Measurements from ENCODE around the gene ZC2HC1B. TPM values are rescaled to one million over a fixed set of nuclear protein-coding genes. Genes with fewer than 3 reads are reported as not detected.
"Not testable (repeated sequence)": the region's sequence is repeated elsewhere in the genome, so short reads cannot be mapped to it uniquely, and the experiment has no call there.

ZC2HC1B gene
- total and polyA plus RNA-seq, 10 donors, result 0.17 to 0.85 (median 0.30) TPM; not detected in 5

DNA sequence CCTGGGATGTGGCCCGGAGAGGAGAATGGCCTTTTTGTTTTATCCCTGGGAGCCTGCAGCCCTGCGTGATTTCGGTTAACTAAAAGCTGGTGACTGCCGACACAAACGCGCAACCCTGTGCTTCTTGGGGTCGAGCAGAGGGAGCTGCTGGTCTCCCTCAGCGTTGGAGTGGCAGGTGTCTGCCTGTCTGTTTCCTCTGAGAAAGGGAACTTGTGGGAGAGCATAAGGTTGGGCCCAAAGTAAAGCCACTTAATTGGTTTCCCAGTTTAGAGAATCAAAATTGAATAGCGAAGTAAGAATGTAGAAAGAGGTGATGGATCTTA is 20.6 kb upstream of the ZC2HC1B start:
- no peaks in the 10 kb centered on the region for H3K9me3 ChIP-seq
- peaks cover 0 to 43% (median 38%) of the 10 kb centered on the region in 6 donors for H3K36me3 ChIP-seq
- intact Hi-C loops (cut with DNase I; ENCODE audit: low total_unique reads), result loop anchor here (5.0 to 10.0 kb wide), 2 partner anchors 166 to 171 kb away; partner anchors contain the start of gene PHACTR2
- peak overlapping the region; percentile 67 to 96 (median 82) for H3K4me3 ChIP-seq
- peak overlapping the region; percentile 81 to 96 (median 93) for H3K27ac ChIP-seq
- DNase-seq, result no peak
- H3K4me1 ChIP-seq, result peaks cover 8 to 36% (median 26%) of the 10 kb centered on the region in 6 donors
- 0 to 1% (median 0%) methylated on average over 8 to 9 of the region's 9 CpGs for WGBS, 5 donors
- no peaks in the 10 kb centered on the region for H3K27me3 ChIP-seq (replicated peaks in 1 of 7)
- TF ChIP-seq POLR2A (IDR thresholded peaks at IDR 0.05), result no peak
- no peak for TF ChIP-seq POLR2AphosphoS5 (IDR thresholded peaks at IDR 0.05)
- TF ChIP-seq, protein P1, sequence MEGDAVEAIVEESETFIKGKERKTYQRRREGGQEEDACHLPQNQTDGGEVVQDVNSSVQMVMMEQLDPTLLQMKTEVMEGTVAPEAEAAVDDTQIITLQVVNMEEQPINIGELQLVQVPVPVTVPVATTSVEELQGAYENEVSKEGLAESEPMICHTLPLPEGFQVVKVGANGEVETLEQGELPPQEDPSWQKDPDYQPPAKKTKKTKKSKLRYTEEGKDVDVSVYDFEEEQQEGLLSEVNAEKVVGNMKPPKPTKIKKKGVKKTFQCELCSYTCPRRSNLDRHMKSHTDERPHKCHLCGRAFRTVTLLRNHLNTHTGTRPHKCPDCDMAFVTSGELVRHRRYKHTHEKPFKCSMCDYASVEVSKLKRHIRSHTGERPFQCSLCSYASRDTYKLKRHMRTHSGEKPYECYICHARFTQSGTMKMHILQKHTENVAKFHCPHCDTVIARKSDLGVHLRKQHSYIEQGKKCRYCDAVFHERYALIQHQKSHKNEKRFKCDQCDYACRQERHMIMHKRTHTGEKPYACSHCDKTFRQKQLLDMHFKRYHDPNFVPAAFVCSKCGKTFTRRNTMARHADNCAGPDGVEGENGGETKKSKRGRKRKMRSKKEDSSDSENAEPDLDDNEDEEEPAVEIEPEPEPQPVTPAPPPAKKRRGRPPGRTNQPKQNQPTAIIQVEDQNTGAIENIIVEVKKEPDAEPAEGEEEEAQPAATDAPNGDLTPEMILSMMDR (IDR thresholded peaks at IDR 0.05 in 8 of 11, conservative IDR thresholded peaks at IDR 0.05 in 3 of 11), result no peak

DNA sequence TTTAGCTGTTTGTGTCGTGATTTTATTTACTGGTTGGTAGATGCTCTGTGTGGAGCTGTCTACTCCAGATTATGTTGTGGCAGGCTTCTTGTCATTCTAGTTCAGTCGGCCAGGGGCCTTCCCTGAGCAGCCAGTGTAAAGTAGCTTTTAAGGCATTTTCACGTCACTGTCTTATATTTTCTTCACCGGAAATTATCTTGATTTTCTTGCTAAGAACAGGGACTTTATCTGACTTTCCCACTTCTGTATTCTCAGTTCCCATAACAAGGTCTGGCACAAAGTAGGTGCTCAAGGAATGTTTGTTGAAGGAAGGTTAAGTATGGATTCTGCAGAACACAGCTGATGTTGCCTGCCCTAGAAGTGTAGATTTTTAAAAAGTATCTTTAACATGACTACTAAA is 20.3 kb upstream of the ZC2HC1B start:
- Histone ChIP-seq H3K4me1 (peaks cover 8 to 36% (median 26%) of the 10 kb centered on the region in 6 donors), H3K9me3 (no peaks in the 10 kb centered on the region), H3K27me3 (replicated peaks in 1 of 7) (no peaks in the 10 kb centered on the region), H3K4me3 (peak overlapping the region; percentile 67 to 96 (median 82)), H3K36me3 (peaks cover 0 to 46% (median 42%) of the 10 kb centered on the region in 6 donors), H3K27ac (peak overlapping the region in 6 of 8 donors; percentile 89 to 96 (median 93))
- WGBS, 5 donors, result 7 to 12% (median 8%) methylated on average over 4 of the region's 4 CpGs
- TF ChIP-seq, protein P1 (IDR thresholded peaks at IDR 0.05 in 8 of 11, conservative IDR thresholded peaks at IDR 0.05 in 3 of 11), result no peak
- TF ChIP-seq POLR2AphosphoS5 (IDR thresholded peaks at IDR 0.05), result no peak
- DNase-seq, result no peak
- intact Hi-C loops (cut with DNase I; ENCODE audit: low total_unique reads), result loop anchor here (5.0 to 10.0 kb wide), 2 partner anchors 167 to 171 kb away; partner anchors contain the start of gene PHACTR2

DNA sequence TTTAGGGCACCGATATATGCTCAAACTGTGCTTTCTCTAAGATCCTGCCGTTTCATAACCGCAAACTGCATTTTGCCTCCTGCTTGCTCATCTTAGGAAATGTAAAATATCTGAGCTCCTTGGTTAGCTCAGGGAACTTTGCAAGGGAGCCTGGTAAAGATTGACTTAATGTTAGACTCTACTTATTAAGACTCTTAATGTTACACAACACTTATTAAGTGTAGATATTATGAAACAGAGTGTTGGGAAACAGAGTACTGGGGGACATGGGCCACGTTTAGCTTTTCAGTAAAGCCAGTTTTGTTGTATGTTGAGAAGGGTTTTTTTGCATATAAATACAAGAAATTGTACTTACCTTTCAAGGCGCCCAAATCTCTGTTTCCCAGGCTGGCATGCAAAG is 19.2 kb upstream of the ZC2HC1B start:
- Histone ChIP-seq H3K27me3 (replicated peaks in 1 of 7) (no peaks in the 10 kb centered on the region), H3K9me3 (no peaks in the 10 kb centered on the region), H3K4me3 (no peak overlapping the region), H3K4me1 (peaks cover 8 to 36% (median 26%) of the 10 kb centered on the region in 6 donors), H3K36me3 (peaks cover 0 to 57% (median 52%) of the 10 kb centered on the region in 6 donors), H3K27ac (no peak overlapping the region)
- WGBS, 5 donors, result 61 to 95% (median 80%) methylated on average over 5 of the region's 5 CpGs
- intact Hi-C loops (cut with DNase I; ENCODE audit: low total_unique reads), result loop anchor here (10.0 kb wide), 1 partner anchor 170 kb away; no protein-coding TSS in a partner anchor
- no peak for DNase-seq
- TF ChIP-seq POLR2A (IDR thresholded peaks at IDR 0.05) (no peak), POLR2AphosphoS5 (IDR thresholded peaks at IDR 0.05) (no peak)
- TF ChIP-seq, protein P1 (IDR thresholded peaks at IDR 0.05 in 8 of 11, conservative IDR thresholded peaks at IDR 0.05 in 3 of 11), result no peak

DNA sequence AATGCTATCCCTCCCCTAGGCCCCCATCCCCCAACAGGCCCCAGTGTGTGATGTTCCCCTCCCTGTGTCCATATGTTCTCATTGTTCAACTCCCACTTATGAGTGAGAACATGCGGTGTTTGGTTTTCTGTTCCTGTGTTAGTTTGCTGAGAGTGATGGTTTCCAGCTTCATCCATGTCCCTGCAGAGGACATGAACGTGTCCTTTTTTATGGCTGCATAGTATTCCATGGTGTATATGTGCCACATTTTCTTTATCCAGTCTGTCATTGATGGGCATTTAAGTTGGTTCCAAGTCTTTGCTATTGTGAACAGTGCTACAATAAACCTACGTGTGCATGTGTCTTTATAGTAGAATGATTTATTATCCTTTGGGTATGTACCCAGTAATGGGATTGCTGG is 12.6 kb upstream of the ZC2HC1B start:
- intact Hi-C loops (cut with DNase I; ENCODE audit: low total_unique reads); DNase-seq: not testable (repeated sequence)

DNA sequence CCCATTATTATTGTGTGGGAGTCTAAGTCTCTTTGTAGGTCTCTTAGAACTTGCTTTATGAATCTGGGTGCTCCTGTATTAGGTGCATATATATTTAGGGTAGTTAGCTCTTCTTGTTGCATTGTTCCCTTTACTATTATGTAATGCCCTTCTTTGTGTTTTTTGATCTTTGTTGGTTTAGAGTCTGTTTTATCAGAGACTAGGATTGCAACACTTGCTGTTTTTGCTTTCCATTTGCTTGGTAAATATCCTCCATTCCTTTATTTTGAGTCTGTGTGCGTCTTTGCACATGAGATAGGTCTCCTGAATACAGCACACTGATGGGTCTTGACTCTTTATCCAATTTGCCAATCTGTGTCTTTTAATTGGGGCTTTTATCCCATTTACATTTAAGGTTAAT is 9.2 kb upstream of the ZC2HC1B start:
- 89 to 98% (median 97%) methylated on average over 1 of the region's 1 CpG for WGBS, 5 donors
- peaks cover 13 to 100% (median 86%) of the 10 kb centered on the region in 6 donors for H3K36me3 ChIP-seq
- H3K9me3 ChIP-seq, result peaks cover 0 to 45% (median 35%) of the 10 kb centered on the region in 8 donors
- H3K4me3 ChIP-seq; intact Hi-C loops (cut with DNase I; ENCODE audit: low total_unique reads); H3K27ac ChIP-seq; H3K4me1 ChIP-seq; H3K27me3 ChIP-seq (replicated peaks in 1 of 7); DNase-seq: not testable (repeated sequence)

More for the DNA sequence above, 12.6 kb upstream of the ZC2HC1B start:
- not testable (repeated sequence) for H3K27ac ChIP-seq; H3K4me1 ChIP-seq; H3K27me3 ChIP-seq (replicated peaks in 1 of 7); H3K4me3 ChIP-seq
- H3K9me3 ChIP-seq, result peaks cover 0 to 43% (median 34%) of the 10 kb centered on the region in 8 donors
- H3K36me3 ChIP-seq, result peaks cover 8 to 100% (median 84%) of the 10 kb centered on the region in 6 donors
- WGBS, 5 donors, result 94 to 98% (median 96%) methylated on average over 3 of the region's 3 CpGs

DNA sequence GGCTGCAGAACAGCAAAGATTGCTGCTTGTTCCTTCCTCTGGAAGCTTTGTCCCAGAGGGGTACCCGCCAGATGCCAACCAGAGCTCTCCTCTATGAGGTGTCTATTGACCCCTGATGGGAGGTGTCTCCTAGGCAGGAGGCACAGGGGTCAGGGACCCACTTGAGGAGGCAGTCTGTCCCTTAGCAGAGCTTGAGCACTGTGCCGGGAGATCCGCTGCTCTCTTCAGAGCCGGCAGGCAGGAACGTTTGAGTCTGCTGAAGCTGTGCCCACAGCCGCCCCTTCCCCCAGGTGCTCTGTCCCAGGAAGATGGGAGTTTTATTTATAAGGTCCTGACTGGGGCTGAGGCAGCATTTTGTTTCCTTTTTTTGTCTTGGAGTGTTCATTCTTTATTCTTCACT is 7.5 kb upstream of the ZC2HC1B start:
- Histone ChIP-seq H3K9me3 (peaks cover 0 to 42% (median 33%) of the 10 kb centered on the region in 8 donors), H3K36me3 (peaks cover 13 to 100% (median 87%) of the 10 kb centered on the region in 6 donors)
- intact Hi-C loops (cut with DNase I; ENCODE audit: low total_unique reads), result not testable (repeated sequence)

More for the DNA sequence above, 7.5 kb upstream of the ZC2HC1B start:
- H3K4me1 ChIP-seq; H3K27me3 ChIP-seq (replicated peaks in 1 of 7); H3K27ac ChIP-seq; DNase-seq; H3K4me3 ChIP-seq: not testable (repeated sequence)
- WGBS, 5 donors, result 90 to 99% (median 96%) methylated on average over 6 of the region's 6 CpGs

Measured in spleen (tissue), 11 donors.